ENCODE measurements around the gene NOLC1. TPM values are rescaled to one million over a fixed set of nuclear protein-coding genes. Genes with fewer than 3 reads are reported as not detected.

Gene NOLC1
- total and polyA plus RNA-seq, 4 experiments from 2014 or later: 20.0 to 75.0 (median 67.7) TPM

- Histone ChIP-seq H3K4me3 (ENCODE audit: low read length in 2 of 2) (peak overlapping the region; percentile 62 to 77), H3K36me3 (ENCODE audit: insufficient read depth, low read length) (peaks cover 30% of the 10 kb centered on the region), H3K9me3 (ENCODE audit: control insufficient read depth in 1 of 2, low read length in 2 of 2) (no peaks in the 10 kb centered on the region), H3K27ac (ENCODE audit: low read depth, low read length) (peak overlapping the region; percentile 41), H3K27me3 (ENCODE audit: insufficient read depth, low read length) (no peaks in the 10 kb centered on the region), H3K4me1 (ENCODE audit: insufficient read depth, low read length) (peaks cover 60% of the 10 kb centered on the region)
- Mint-ChIP-seq H3K9me3 (no peaks in the 10 kb centered on the region), H3K27me3 (no peaks in the 10 kb centered on the region), H3K4me1 (peaks cover 35 to 64% (median 52%) of the 10 kb centered on the region in 4 donors), H3K27ac (peak overlapping the region; percentile 73 to 95 (median 84)), H3K36me3 (peaks cover 30 to 46% of the 10 kb centered on the region in 2 donors), H3K4me3 (peak overlapping the region; percentile 79 to 94 (median 85))
- POLR2A ChIA-PET (ENCODE audit: partially characterized antibody): interaction anchor here (0.6 to 2.6 kb wide), 9 partner anchors 8 to 510 kb away, joined by 3 to 12 read pairs (median 4); partner anchors contain the start of genes NOLC1, OGA and PPRC1
- CTCF ChIA-PET (ENCODE audit: partially characterized antibody): interaction anchor here (0.7 to 5.2 kb wide), 8 partner anchors 8 to 277 kb away, joined by 3 to 24 read pairs (median 4); no protein-coding TSS in a partner anchor
- intact Hi-C loops (cut with micrococcal nuclease): no loop called here
- DNase-seq: no peak
Measured at GRCh38 chr10:102113261-102113955, 38.8 kb upstream of the NOLC1 start.

GRCh38 chr10:102113956-102114857 lies 38.0 kb upstream of the NOLC1 start:
- peaks cover 22% of the 10 kb centered on the region for H3K36me3 ChIP-seq (ENCODE audit: insufficient read depth, low read length)
- CTCF ChIA-PET (ENCODE audit: partially characterized antibody): interaction anchor here (1.1 to 5.2 kb wide), 9 partner anchors 8 to 277 kb away, joined by 3 to 24 read pairs (median 6); no protein-coding TSS in a partner anchor
- peaks cover 67% of the 10 kb centered on the region for H3K4me1 ChIP-seq (ENCODE audit: insufficient read depth, low read length)
- H3K36me3 Mint-ChIP-seq: peaks cover 26 to 38% of the 10 kb centered on the region in 2 donors
- H3K27me3 ChIP-seq (ENCODE audit: insufficient read depth, low read length): no peaks in the 10 kb centered on the region
- H3K27ac ChIP-seq (ENCODE audit: low read depth, low read length): peak overlapping the region; percentile 41
- no peaks in the 10 kb centered on the region for H3K27me3 Mint-ChIP-seq
- POLR2A ChIA-PET (ENCODE audit: partially characterized antibody): interaction anchor here (0.6 to 2.6 kb wide), 16 partner anchors 9 to 296 kb away, joined by 3 to 12 read pairs (median 4); partner anchors contain the start of genes ARMH3, HPS6, NOLC1 and OGA
- H3K4me1 Mint-ChIP-seq: peaks cover 42 to 72% (median 58%) of the 10 kb centered on the region in 4 donors
- intact Hi-C loops (cut with micrococcal nuclease): loop anchor here (2.0 kb wide), 1 partner anchor 57 kb away; the partner anchor contains the start of gene ARMH3
- peak in 1 of 5 donors; percentile 47 for DNase-seq
- no peaks in the 10 kb centered on the region for H3K9me3 Mint-ChIP-seq
- peak overlapping the region; percentile 77 to 96 (median 96) for H3K27ac Mint-ChIP-seq
- no peaks in the 10 kb centered on the region for H3K9me3 ChIP-seq (ENCODE audit: control insufficient read depth in 1 of 2, low read length in 2 of 2)
- H3K4me3 Mint-ChIP-seq: peak overlapping the region; percentile 85 to 97 (median 93)
- H3K4me3 ChIP-seq (ENCODE audit: low read length in 2 of 2): peak overlapping the region; percentile 62 to 77

DNA sequence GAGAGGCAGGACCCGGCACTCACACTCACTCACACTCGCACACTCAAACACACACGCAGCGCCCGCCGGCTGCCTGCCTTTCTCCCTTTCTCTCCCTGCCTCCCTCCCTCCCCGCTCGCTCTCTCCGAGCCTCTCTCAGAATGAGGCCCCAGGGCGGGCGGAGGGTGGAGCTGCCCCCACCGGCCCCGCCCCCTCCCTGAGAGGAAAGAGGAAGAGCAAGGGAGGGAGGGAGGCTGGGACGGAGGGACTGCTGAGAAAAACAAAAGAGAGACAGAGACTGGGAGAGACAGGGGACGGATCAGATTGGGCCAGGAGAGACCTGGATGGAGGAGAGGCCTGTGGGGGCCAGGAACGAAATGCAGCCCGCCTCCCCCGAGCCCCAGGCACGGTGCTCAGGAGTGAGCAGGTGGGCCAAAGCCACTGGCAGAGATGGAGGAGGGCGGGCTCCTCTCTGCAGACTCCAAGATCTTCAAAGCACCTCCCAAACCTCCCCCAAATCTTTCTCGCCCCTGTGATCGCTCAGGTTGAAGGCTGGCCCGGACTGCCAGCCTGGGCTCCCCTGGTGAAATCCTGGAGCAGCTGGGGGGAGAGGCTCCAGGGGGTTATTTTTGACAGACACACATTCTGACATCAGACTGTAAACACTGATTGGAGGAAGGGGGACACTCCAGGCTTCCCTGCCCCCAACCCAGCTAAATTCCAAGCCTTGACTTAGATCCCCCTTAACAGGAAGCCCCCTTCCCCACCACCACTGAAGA lies 37.1 kb upstream of the NOLC1 start:
- peaks cover 18 to 33% of the 10 kb centered on the region in 2 donors for H3K36me3 Mint-ChIP-seq
- Histone ChIP-seq H3K4me3 (ENCODE audit: low read length in 2 of 2) (peak overlapping the region; percentile 50 to 54), H3K9me3 (ENCODE audit: control insufficient read depth in 1 of 2, low read length in 2 of 2) (no peaks in the 10 kb centered on the region), H3K27ac (ENCODE audit: low read depth, low read length) (peak overlapping the region; percentile 90), H3K27me3 (ENCODE audit: insufficient read depth, low read length) (no peaks in the 10 kb centered on the region), H3K4me1 (ENCODE audit: insufficient read depth, low read length) (peaks cover 67% of the 10 kb centered on the region), H3K36me3 (ENCODE audit: insufficient read depth, low read length) (peaks cover 13% of the 10 kb centered on the region)
- peak overlapping the region; percentile 85 to 97 (median 93) for H3K4me3 Mint-ChIP-seq
- H3K27me3 Mint-ChIP-seq: no peaks in the 10 kb centered on the region
- H3K9me3 Mint-ChIP-seq: no peaks in the 10 kb centered on the region
- POLR2A ChIA-PET (ENCODE audit: partially characterized antibody): interaction anchor here (0.7 to 2.6 kb wide), 16 partner anchors 8 to 527 kb away, joined by 3 to 10 read pairs (median 3); partner anchors contain the start of genes ARMH3, HPS6, OGA and PPRC1
- intact Hi-C loops (cut with micrococcal nuclease): loop anchor here (1.0 to 5.0 kb wide), 4 partner anchors 37 to 273 kb away; partner anchors contain the start of genes ARMH3, HPS6, KCNIP2 and NOLC1
- H3K27ac Mint-ChIP-seq: peak overlapping the region; percentile 89 to 97 (median 96)
- CTCF ChIA-PET (ENCODE audit: partially characterized antibody): interaction anchor here (1.3 to 5.2 kb wide), 4 partner anchors 13 to 274 kb away, joined by 8 to 24 read pairs (median 9); no protein-coding TSS in a partner anchor
- H3K4me1 Mint-ChIP-seq: peaks cover 44 to 77% (median 61%) of the 10 kb centered on the region in 4 donors
- DNase-seq: peak; percentile 69 to 86 (median 73)

DNA sequence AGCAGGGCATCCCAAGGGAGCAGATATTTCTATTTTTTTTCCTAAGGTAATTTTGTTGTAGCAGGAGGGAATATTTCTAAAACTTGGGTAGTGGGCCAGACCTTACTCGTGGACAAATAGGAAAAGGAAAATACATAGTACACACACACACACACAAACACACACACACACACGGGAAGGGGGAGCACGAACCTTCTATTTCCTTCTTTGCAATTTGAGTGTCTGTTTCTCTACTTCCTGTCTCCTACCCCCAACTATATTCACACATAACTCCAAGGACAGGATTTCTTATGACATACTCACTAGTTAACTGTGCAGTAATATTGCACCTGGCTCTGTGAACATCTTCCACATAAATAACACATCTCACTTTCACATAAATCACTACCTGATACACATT lies 36.4 kb upstream of the NOLC1 start:
- Histone ChIP-seq H3K36me3 (ENCODE audit: insufficient read depth, low read length) (peaks cover 6% of the 10 kb centered on the region), H3K4me1 (ENCODE audit: insufficient read depth, low read length) (peaks cover 67% of the 10 kb centered on the region), H3K27me3 (ENCODE audit: insufficient read depth, low read length) (no peaks in the 10 kb centered on the region), H3K27ac (ENCODE audit: low read depth, low read length) (peak overlapping the region; percentile 90), H3K9me3 (ENCODE audit: control insufficient read depth in 1 of 2, low read length in 2 of 2) (no peaks in the 10 kb centered on the region), H3K4me3 (ENCODE audit: low read length in 2 of 2) (peak overlapping the region; percentile 50 to 54)
- Mint-ChIP-seq H3K4me3 (peak overlapping the region; percentile 85 to 97 (median 93)), H3K9me3 (no peaks in the 10 kb centered on the region), H3K27ac (peak overlapping the region; percentile 89 to 96 (median 95)), H3K27me3 (no peaks in the 10 kb centered on the region), H3K36me3 (peaks cover 11 to 26% of the 10 kb centered on the region in 2 donors), H3K4me1 (peaks cover 44 to 79% (median 61%) of the 10 kb centered on the region in 4 donors)
- peak in 1 of 5 donors; percentile 22 for DNase-seq
- CTCF ChIA-PET (ENCODE audit: partially characterized antibody): interaction anchor here (1.3 to 2.9 kb wide), 4 partner anchors 16 to 275 kb away, joined by 5 to 10 read pairs (median 8); no protein-coding TSS in a partner anchor
- POLR2A ChIA-PET (ENCODE audit: partially characterized antibody): interaction anchor here (0.7 to 2.6 kb wide), 8 partner anchors 12 to 527 kb away, joined by 3 to 10 read pairs (median 4); partner anchors contain the start of genes ARMH3, HPS6, OGA and PPRC1
- intact Hi-C loops (cut with micrococcal nuclease): loop anchor here (1.0 to 5.0 kb wide), 4 partner anchors 37 to 273 kb away; partner anchors contain the start of genes ARMH3, HPS6, KCNIP2 and NOLC1

DNA sequence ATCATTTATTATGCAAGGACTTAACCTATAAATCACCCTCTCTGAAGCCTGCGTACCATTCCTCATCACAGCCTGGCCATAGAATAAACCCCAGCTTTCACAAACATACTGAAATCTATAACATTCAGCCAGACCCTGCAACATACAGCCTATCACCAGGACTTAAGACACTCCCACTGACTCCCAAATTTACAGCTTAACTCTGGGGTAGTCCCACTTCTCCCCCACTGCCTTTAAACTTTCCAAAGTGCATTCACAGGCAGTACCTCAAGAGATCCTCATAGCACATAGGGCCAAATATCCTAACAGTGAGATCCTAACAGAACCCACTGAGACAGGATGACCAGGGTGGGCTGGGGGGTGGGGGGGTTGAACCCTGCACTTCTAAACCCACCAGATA lies 35.5 kb upstream of the NOLC1 start:
- H3K4me1 Mint-ChIP-seq: peaks cover 45 to 88% (median 65%) of the 10 kb centered on the region in 4 donors
- CTCF ChIA-PET (ENCODE audit: partially characterized antibody): interaction anchor here (1.8 to 2.7 kb wide), 3 partner anchors 15 to 107 kb away, joined by 5 to 8 read pairs (median 7); no protein-coding TSS in a partner anchor
- Histone ChIP-seq H3K27ac (ENCODE audit: low read depth, low read length) (peak overlapping the region; percentile 90), H3K27me3 (ENCODE audit: insufficient read depth, low read length) (no peaks in the 10 kb centered on the region), H3K36me3 (ENCODE audit: insufficient read depth, low read length) (no peaks in the 10 kb centered on the region), H3K4me3 (ENCODE audit: low read length in 2 of 2) (no peak overlapping the region), H3K9me3 (ENCODE audit: control insufficient read depth in 1 of 2, low read length in 2 of 2) (no peaks in the 10 kb centered on the region), H3K4me1 (ENCODE audit: insufficient read depth, low read length) (peaks cover 75% of the 10 kb centered on the region)
- peak overlapping the region; percentile 89 to 96 (median 95) for H3K27ac Mint-ChIP-seq
- peak overlapping the region; percentile 74 to 97 (median 92) for H3K4me3 Mint-ChIP-seq
- POLR2A ChIA-PET (ENCODE audit: partially characterized antibody): interaction anchor here (1.7 kb wide), 1 partner anchor 16 kb away, joined by 4 read pairs; the partner anchor contains the start of gene PPRC1
- intact Hi-C loops (cut with micrococcal nuclease): loop anchor here (5.0 kb wide), 1 partner anchor 274 kb away; the partner anchor contains the start of gene KCNIP2
- DNase-seq: no peak
- H3K27me3 Mint-ChIP-seq: no peaks in the 10 kb centered on the region
- peaks cover 4 to 20% of the 10 kb centered on the region in 2 donors for H3K36me3 Mint-ChIP-seq
- H3K9me3 Mint-ChIP-seq: no peaks in the 10 kb centered on the region

Measured in CD4-positive, alpha-beta memory T cell (primary cell).